B cell (primary cell): Measurements from ENCODE around the gene DLL1. TPM values are rescaled to one million over a fixed set of nuclear protein-coding genes. Genes with fewer than 3 reads are reported as not detected.

ENCODE experiments used
- ATAC-seq: fragments of 200-7000 bp; cut with Tn5 transposase; one replicate; pipeline ENCODE4 v1.10.0; 2021; ENCODE audit warnings: low read depth, mild to moderate bottlenecking, moderate number of reproducible peaks, moderate library complexity
- CTCF ChIA-PET: fragments of 350-600 bp; sonication (Branson Sonifier 250); formaldehyde crosslinking; loops from one replicate; lab custom pipeline; 2021; ENCODE audit warnings: antibody characterized with exemption, inconsistent platforms; lab: Charles Lee
- POLR2A ChIA-PET: fragments of 350-600 bp; sonication (Branson Sonifier 250); formaldehyde crosslinking; loops from one replicate; lab custom pipeline; 2021; ENCODE audit warnings: antibody characterized with exemption; lab: Charles Lee
- DNase-seq: peaks from one replicate; pipeline ENCODE4 v3.0.0; 2013
- H2AFZ ChIP-seq: 2 replicates; pipeline ENCODE4 v1.6.1; 2012; ENCODE audit warnings: mild to moderate bottlenecking, low read depth, low read length; ENCODE audit not compliant: insufficient read depth, poor library complexity, severe bottlenecking
- H3K27ac ChIP-seq, 2 donors: 1 replicate in 1 of 2; 2 replicates in 1 of 2; pipeline ENCODE4 v1.5.1; 2012 to 2013; ENCODE audit warnings: low read length in 2 of 2, mild to moderate bottlenecking in 2 of 2, moderate library complexity in 1 of 2
- H3K27me3 ChIP-seq, 4 experiments: fragments of 200-600 bp in 1 of 4; sonication (generic) in 1 of 4; replicated peaks in 1 of 4; 1 replicate in 2 of 4; 2 replicates in 2 of 4; pipeline versions ENCODE4 v1.6.1 to v1.7.0; 2013 to 2016; ENCODE audit warnings: low read length in 3 of 4, mild to moderate bottlenecking in 2 of 4, mixed read lengths in 1 of 4, moderate library complexity in 1 of 4; ENCODE audit not compliant: insufficient read depth in 4 of 4, control insufficient read depth in 3 of 4; ENCODE audit errors: control extremely low read depth in 1 of 4
- H3K36me3 ChIP-seq, 2 experiments: replicated peaks in 1 of 2; 1 replicate in 1 of 2; 2 replicates in 1 of 2; pipeline versions ENCODE4 v1.6.1 to v1.7.1; 2013; ENCODE audit warnings: low read length in 1 of 2; ENCODE audit not compliant: insufficient read depth in 2 of 2, control insufficient read depth in 1 of 2; ENCODE audit errors: control extremely low read depth in 1 of 2, extremely low read depth in 1 of 2
- H3K4me1 ChIP-seq, 2 donors: fragments of 200-600 bp in 1 of 2; sonication (generic) in 1 of 2; 1 replicate in 1 of 2; 2 replicates in 1 of 2; pipeline versions ENCODE4 v1.5.1 to v1.6.1; 2013 to 2017; ENCODE audit warnings: low read length in 2 of 2; ENCODE audit not compliant: control insufficient read depth in 2 of 2, insufficient read depth in 2 of 2
- H3K4me2 ChIP-seq: replicated peaks from 2 replicates; pipeline ENCODE3; 2012; ENCODE audit warnings: mild to moderate bottlenecking, low read depth, low read length; ENCODE audit not compliant: poor library complexity, severe bottlenecking
- H3K4me3 ChIP-seq, 5 experiments: fragments of 200-600 bp in 1 of 5; sonication (generic) in 1 of 5; 1 replicate in 3 of 5; 2 replicates in 2 of 5; pipeline versions ENCODE4 v1.5.1 to v1.7.0; 2011 to 2016; ENCODE audit warnings: low read length in 4 of 5, mild to moderate bottlenecking in 4 of 5, low read depth in 2 of 5, control low read depth in 1 of 5, moderate library complexity in 1 of 5; ENCODE audit not compliant: insufficient read depth in 1 of 5; ENCODE audit errors: control extremely low read depth in 1 of 5, extremely low read depth in 1 of 5
- H3K79me2 ChIP-seq: fragments of 200-600 bp; sonication (generic); one replicate; pipeline ENCODE4 v1.6.0; 2016; ENCODE audit warnings: low read length; ENCODE audit not compliant: control insufficient read depth, insufficient read depth
- H3K9ac ChIP-seq: fragments of 200-600 bp; sonication (generic); 2 replicates; pipeline ENCODE4 v1.6.1; 2017; ENCODE audit warnings: mild to moderate bottlenecking, low read length, moderate library complexity
- H3K9me3 ChIP-seq, 3 donors: one replicate each; pipeline versions ENCODE4 v1.6.1 to v1.7.1; 2013; ENCODE audit warnings: low read length in 2 of 3; ENCODE audit not compliant: control insufficient read depth in 2 of 3, insufficient read depth in 1 of 3; ENCODE audit errors: control extremely low read depth in 1 of 3
- H4K20me1 ChIP-seq: 2 replicates; pipeline ENCODE4 v1.6.0; 2012; ENCODE audit warnings: mild to moderate bottlenecking, low read length; ENCODE audit not compliant: insufficient read depth, control insufficient read depth, poor library complexity, severe bottlenecking
- H3K27ac Mint-ChIP-seq: one replicate; pipeline ENCODE4 v1.8.0; 2021; ENCODE audit warnings: mixed read lengths
- H3K27me3 Mint-ChIP-seq: one replicate; pipeline ENCODE4 v1.8.0; 2021; ENCODE audit warnings: mixed read lengths
- H3K4me1 Mint-ChIP-seq: one replicate; pipeline ENCODE4 v1.8.0; 2021; ENCODE audit warnings: mixed read lengths
- H3K4me3 Mint-ChIP-seq: one replicate; pipeline ENCODE4 v1.8.0; 2021; ENCODE audit warnings: mixed read lengths
- H3K9me3 Mint-ChIP-seq: one replicate; pipeline ENCODE4 v1.8.0; 2022; ENCODE audit warnings: mixed read lengths; ENCODE audit not compliant: insufficient read depth
- EZH2 ChIP-seq: IDR thresholded peaks from 2 replicates; pipeline ENCODE4 v1.6.1; 2012; ENCODE audit warnings: borderline replicate concordance, low read depth, mild to moderate bottlenecking, moderate library complexity, low read length; ENCODE audit not compliant: insufficient read depth, poor library complexity, severe bottlenecking
- WGBS: methylation state at CpG from one replicate; pipeline ENCODE4 v1.1.5; 2013; ENCODE audit warnings: missing lambda C conversion rate; ENCODE audit not compliant: insufficient coverage; 5-methylcytosine and 5-hydroxymethylcytosine counted together
- intact Hi-C: fragments of 100-400 bp; cut with micrococcal nuclease; formaldehyde crosslinking; loops from one replicate; pipeline ENCODE4 v1.10.0; 2022
- polyA plus RNA-seq: library from polyadenylated mRNA; depleted of rRNA; stranded (reverse); fragments of >200 nt; gene quantifications from 2 replicates; pipeline ENCODE4 v1.2.3, GENCODE V29; 2012
- total RNA-seq, 2 donors: library from RNA; stranded (reverse); fragments of 120-200 nt in 1 of 2; gene quantifications; 1 replicate in 1 of 2; 2 replicates in 1 of 2; pipeline versions ENCODE4 v1.2.3 to v1.2.4, GENCODE V29; 2013 to 2022
- TF ChIP-seq, protein P1 (sequence below): fragments of 200-600 bp; IDR thresholded peaks from one replicate; pipeline ENCODE4 v1.8.0; 2022; ENCODE audit warnings: antibody characterized with exemption, mild to moderate bottlenecking

The DLL1 gene
- total and polyA plus RNA-seq, 2 donors (not counting 1 experiment from before 2014, with no cell fraction given) = 1.6 to 6.8 TPM

DNA sequence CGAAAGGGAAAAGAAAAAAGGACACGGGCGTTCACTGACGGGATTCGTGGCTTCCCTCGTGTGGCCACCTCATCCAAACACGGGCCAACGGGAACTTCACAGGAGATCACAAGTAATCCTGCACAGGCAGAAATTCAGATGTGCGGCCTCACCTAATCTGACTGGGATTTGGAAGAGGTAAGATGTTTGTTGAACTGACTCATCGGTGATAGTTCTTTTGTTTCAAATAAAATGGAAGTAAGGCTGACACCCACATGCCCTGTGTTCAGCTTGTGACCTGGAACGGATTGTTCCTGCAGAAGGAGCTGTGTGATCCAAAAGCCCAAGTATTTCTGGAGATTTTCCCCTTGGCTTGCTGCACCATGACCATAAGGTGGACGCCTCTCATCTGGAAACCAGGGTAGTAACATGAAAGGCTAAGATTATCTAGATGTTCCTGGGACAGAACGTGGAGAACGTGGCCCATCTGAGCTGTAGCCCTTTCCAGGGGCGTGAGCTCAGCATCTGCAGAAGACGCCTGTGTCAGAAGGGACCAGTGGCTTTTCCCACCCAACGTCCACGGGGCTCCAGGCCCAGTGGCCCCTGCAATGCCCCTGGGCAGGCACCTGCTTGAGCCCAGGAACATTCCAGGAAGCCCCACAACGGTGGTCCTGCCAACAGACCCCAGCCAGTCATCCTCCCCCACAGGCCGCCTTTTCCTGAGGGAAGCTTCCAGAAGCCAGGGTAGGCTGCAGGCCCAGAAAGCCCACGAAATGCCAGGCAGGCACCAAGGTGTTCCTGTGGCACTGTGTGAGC, 39.7 kb downstream of the DLL1 start:
- H3K4me3 Mint-ChIP-seq = no peak overlapping the region
- intact Hi-C loops = no loop called here
- no peak overlapping the region for H3K27ac ChIP-seq
- TF ChIP-seq, protein P1, sequence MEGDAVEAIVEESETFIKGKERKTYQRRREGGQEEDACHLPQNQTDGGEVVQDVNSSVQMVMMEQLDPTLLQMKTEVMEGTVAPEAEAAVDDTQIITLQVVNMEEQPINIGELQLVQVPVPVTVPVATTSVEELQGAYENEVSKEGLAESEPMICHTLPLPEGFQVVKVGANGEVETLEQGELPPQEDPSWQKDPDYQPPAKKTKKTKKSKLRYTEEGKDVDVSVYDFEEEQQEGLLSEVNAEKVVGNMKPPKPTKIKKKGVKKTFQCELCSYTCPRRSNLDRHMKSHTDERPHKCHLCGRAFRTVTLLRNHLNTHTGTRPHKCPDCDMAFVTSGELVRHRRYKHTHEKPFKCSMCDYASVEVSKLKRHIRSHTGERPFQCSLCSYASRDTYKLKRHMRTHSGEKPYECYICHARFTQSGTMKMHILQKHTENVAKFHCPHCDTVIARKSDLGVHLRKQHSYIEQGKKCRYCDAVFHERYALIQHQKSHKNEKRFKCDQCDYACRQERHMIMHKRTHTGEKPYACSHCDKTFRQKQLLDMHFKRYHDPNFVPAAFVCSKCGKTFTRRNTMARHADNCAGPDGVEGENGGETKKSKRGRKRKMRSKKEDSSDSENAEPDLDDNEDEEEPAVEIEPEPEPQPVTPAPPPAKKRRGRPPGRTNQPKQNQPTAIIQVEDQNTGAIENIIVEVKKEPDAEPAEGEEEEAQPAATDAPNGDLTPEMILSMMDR = no peak
- no peak for TF ChIP-seq EZH2
- H4K20me1 ChIP-seq = no peaks in the 10 kb centered on the region
- no peak for ATAC-seq
- H3K36me3 ChIP-seq = no peaks in the 10 kb centered on the region
- ChIA-PET POLR2A (no interaction called here), CTCF (interaction anchor here (0.6 kb wide), 2 partner anchors 230 to 419 kb away, joined by 3 read pairs; no protein-coding TSS in a partner anchor)
- no peaks in the 10 kb centered on the region for H3K9me3 Mint-ChIP-seq
- no peak overlapping the region for H2AFZ ChIP-seq
- no peak overlapping the region for H3K27ac Mint-ChIP-seq
- H3K4me3 ChIP-seq = no peak overlapping the region
- DNase-seq = no peak
- WGBS = 88% methylated on average over 21 of the region's 21 CpGs
- H3K79me2 ChIP-seq = no peaks in the 10 kb centered on the region
- H3K27me3 Mint-ChIP-seq = peaks cover 22% of the 10 kb centered on the region
- H3K4me1 ChIP-seq = no peaks in the 10 kb centered on the region
- no peak overlapping the region for H3K4me2 ChIP-seq
- no peaks in the 10 kb centered on the region for H3K4me1 Mint-ChIP-seq
- no peaks in the 10 kb centered on the region for H3K27me3 ChIP-seq
- no peaks in the 10 kb centered on the region for H3K9me3 ChIP-seq
- no peak overlapping the region for H3K9ac ChIP-seq

DNA sequence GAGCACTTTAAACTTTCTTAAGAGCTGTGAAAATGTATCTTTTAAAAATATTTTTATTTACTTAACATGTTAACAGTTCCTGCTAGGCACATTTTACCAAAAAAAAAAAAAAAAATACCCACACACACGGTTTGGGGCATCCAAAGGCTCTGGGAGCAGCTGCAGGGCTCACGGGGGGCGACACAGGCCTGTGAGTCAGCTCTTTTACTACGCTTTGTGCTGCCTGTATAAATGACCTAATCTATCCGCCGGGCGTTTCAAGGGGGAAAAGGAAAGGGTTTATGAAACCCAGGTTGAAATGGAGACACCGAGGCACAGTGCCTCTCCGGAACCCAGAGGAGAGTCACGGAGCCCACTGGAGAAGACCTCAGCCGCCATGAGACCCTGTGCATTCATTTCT, 40.4 kb downstream of the DLL1 start:
- Histone ChIP-seq H3K4me3 (no peak overlapping the region), H3K4me1 (no peaks in the 10 kb centered on the region), H3K79me2 (no peaks in the 10 kb centered on the region), H3K9me3 (no peaks in the 10 kb centered on the region), H3K27ac (no peak overlapping the region), H4K20me1 (no peaks in the 10 kb centered on the region), H3K4me2 (no peak overlapping the region), H3K27me3 (no peaks in the 10 kb centered on the region), H2AFZ (no peak overlapping the region), H3K9ac (no peak overlapping the region), H3K36me3 (no peaks in the 10 kb centered on the region)
- no peak overlapping the region for H3K27ac Mint-ChIP-seq
- intact Hi-C loops = no loop called here
- TF ChIP-seq, protein P1 = no peak
- TF ChIP-seq EZH2 = no peak
- no peaks in the 10 kb centered on the region for H3K4me1 Mint-ChIP-seq
- no peak overlapping the region for H3K4me3 Mint-ChIP-seq
- no peaks in the 10 kb centered on the region for H3K9me3 Mint-ChIP-seq
- peaks cover 19% of the 10 kb centered on the region for H3K27me3 Mint-ChIP-seq
- 82% methylated on average over 8 of the region's 11 CpGs for WGBS
- ChIA-PET POLR2A (no interaction called here), CTCF (interaction anchor here (0.6 kb wide), 1 partner anchor 419 kb away, joined by 3 read pairs; no protein-coding TSS in a partner anchor)
- ATAC-seq (no peak), DNase-seq (no peak)
